Measurements from ENCODE around the gene PNLIPRP3.

DNA sequence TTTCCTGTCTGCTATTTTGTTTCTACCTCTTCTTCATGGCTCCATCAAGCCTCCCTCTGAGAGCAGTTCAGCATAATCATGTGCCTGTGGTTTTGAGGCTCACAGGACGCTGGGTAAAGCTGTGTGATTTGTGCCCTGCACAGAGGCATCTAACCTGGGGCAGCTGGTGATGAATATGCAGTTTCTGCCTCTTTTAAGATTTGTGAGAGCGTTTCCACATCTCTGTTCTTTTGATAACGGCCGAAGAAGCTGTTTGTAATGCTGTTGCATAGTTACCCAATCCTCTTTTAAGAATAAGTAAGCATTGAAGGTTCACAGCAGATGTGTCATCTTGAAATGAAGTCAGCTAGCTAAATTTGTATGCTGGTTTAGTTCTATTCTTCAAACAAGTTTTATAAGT lies 45.2 kb downstream of the PNLIPRP3 start:
- TF ChIP-seq CTCF (IDR thresholded peaks at IDR 0.05; ENCODE audit: low read length) (no peak), EZH2 (IDR thresholded peaks at IDR 0.05; ENCODE audit: borderline replicate concordance, low read length) (no peak)
